GM23338 (cell line): Measurements from ENCODE around the gene TRAF7. TPM values are rescaled to one million over a fixed set of nuclear protein-coding genes. Genes with fewer than 3 reads are reported as not detected.

Experiments used
- ATAC-seq: fragments of 200-7000 bp; cut with Tn5 transposase; 3 replicates; pipeline ENCODE4 v1.9.1; 2020
- DNase-seq: peaks from one replicate; pipeline ENCODE4 v3.0.0-alpha.2; 2015; ENCODE audit warnings: low spot score
- H2AFZ ChIP-seq: fragments of 200-600 bp; sonication (generic); 2 replicates; pipeline ENCODE4 v1.8.0; 2016; ENCODE audit warnings: antibody characterized with exemption, mild to moderate bottlenecking, moderate library complexity
- H3F3A ChIP-seq: fragments of 200-600 bp; sonication (generic); replicated peaks from 2 replicates; pipeline ENCODE4 v1.8.0; 2017; ENCODE audit warnings: antibody characterized with exemption, mixed run types, low read depth
- H3K27ac ChIP-seq: fragments of 200-600 bp; sonication (generic); 2 replicates; pipeline ENCODE4 v1.6.1; 2016; ENCODE audit warnings: low read depth
- H3K27me3 ChIP-seq: fragments of 200-600 bp; sonication (generic); 2 replicates; pipeline ENCODE4 v1.8.0; 2016; ENCODE audit warnings: mild to moderate bottlenecking, mixed run types, moderate library complexity; ENCODE audit not compliant: insufficient read depth
- H3K36me3 ChIP-seq: fragments of 200-600 bp; sonication (generic); 2 replicates; pipeline ENCODE4 v1.8.0; 2016; ENCODE audit warnings: mild to moderate bottlenecking; ENCODE audit not compliant: insufficient read depth
- H3K4me1 ChIP-seq: fragments of 200-600 bp; sonication (generic); 2 replicates; pipeline ENCODE4 v1.8.0; 2016; ENCODE audit warnings: mild to moderate bottlenecking, moderate library complexity; ENCODE audit not compliant: insufficient read depth
- H3K4me2 ChIP-seq: fragments of 200-600 bp; sonication (generic); 2 replicates; pipeline ENCODE4 v1.7.1; 2017; ENCODE audit warnings: mixed run types
- H3K4me3 ChIP-seq: fragments of 200-600 bp; sonication (generic); 2 replicates; pipeline ENCODE4 v1.6.1; 2016; ENCODE audit warnings: mixed run types
- H3K79me2 ChIP-seq: fragments of 200-600 bp; sonication (generic); replicated peaks from 2 replicates; pipeline ENCODE4 v1.8.0; 2017; ENCODE audit warnings: mild to moderate bottlenecking; ENCODE audit not compliant: insufficient read depth
- H3K9me2 ChIP-seq: fragments of 200-600 bp; sonication (generic); 2 replicates; pipeline ENCODE4 v1.8.0; 2017; ENCODE audit not compliant: insufficient read depth
- H4K20me1 ChIP-seq: fragments of 200-600 bp; sonication (generic); replicated peaks from 2 replicates; pipeline ENCODE4 v1.8.0; 2017; ENCODE audit warnings: mild to moderate bottlenecking; ENCODE audit not compliant: insufficient read depth
- H3K27ac Mint-ChIP-seq: 2 replicates; pipeline ENCODE4 v1.8.0; 2020; ENCODE audit warnings: inconsistent platforms, mild to moderate bottlenecking, moderate library complexity, mixed read lengths
- H3K27me3 Mint-ChIP-seq: 3 replicates; pipeline ENCODE4 v1.8.0; 2022; ENCODE audit warnings: low read depth, mild to moderate bottlenecking, moderate library complexity, mixed read lengths, inconsistent platforms; ENCODE audit not compliant: insufficient read depth, poor library complexity
- H3K36me3 Mint-ChIP-seq: 3 replicates; pipeline ENCODE4 v1.8.0; 2021; ENCODE audit warnings: low read depth, mild to moderate bottlenecking, inconsistent platforms, moderate library complexity, mixed read lengths
- H3K4me1 Mint-ChIP-seq: 3 replicates; pipeline ENCODE4 v1.8.0; 2020; ENCODE audit warnings: mild to moderate bottlenecking, inconsistent platforms, mixed read lengths
- H3K4me3 Mint-ChIP-seq: 3 replicates; pipeline ENCODE4 v1.8.0; 2021; ENCODE audit warnings: moderate library complexity, mild to moderate bottlenecking, inconsistent platforms, mixed read lengths
- H3K9me3 Mint-ChIP-seq: 3 replicates; pipeline ENCODE4 v1.8.0; 2020; ENCODE audit warnings: moderate library complexity, mild to moderate bottlenecking, inconsistent platforms, mixed read lengths
- CREB1 ChIP-seq: fragments of 250-450 bp; sonication (Bioruptor Pico); IDR thresholded peaks from 2 replicates; pipeline ENCODE4 v1.5.0; 2020; ENCODE audit warnings: low read depth, mild to moderate bottlenecking, moderate library complexity
- CTCF ChIP-seq, 2 experiments: fragments of 200-600 bp in 1 of 2; sonication (generic) in 1 of 2; conservative IDR thresholded peaks; 2 replicates each; pipeline versions ENCODE4 v1.5.1 to v1.6.1; 2016 to 2017; ENCODE audit warnings: antibody characterized with exemption in 2 of 2, low read depth in 2 of 2, mild to moderate bottlenecking in 2 of 2, moderate library complexity in 1 of 2
- ETS1 ChIP-seq: IDR thresholded peaks from 2 replicates; pipeline ENCODE4 v1.6.1; 2016; ENCODE audit warnings: antibody characterized with exemption
- EZH2 ChIP-seq: fragments of 200-600 bp; sonication (generic); IDR thresholded peaks from one replicate; pipeline ENCODE4 v1.8.0; 2017; ENCODE audit warnings: antibody characterized with exemption, mild to moderate bottlenecking, low read depth; ENCODE audit not compliant: unreplicated experiment
- EZH2phosphoT487 ChIP-seq: fragments of 200-600 bp; sonication (generic); IDR thresholded peaks from one replicate; pipeline ENCODE4 v1.8.1; 2018; ENCODE audit warnings: antibody characterized with exemption; ENCODE audit not compliant: unreplicated experiment
- JUNB ChIP-seq: IDR thresholded peaks from one replicate; pipeline ENCODE4 v1.6.1; 2016; ENCODE audit warnings: antibody characterized with exemption; ENCODE audit not compliant: unreplicated experiment
- NANOG ChIP-seq: IDR thresholded peaks from 2 replicates; pipeline ENCODE4 v1.6.1; 2016; ENCODE audit warnings: antibody characterized with exemption, borderline replicate concordance
- POLR2AphosphoS5 ChIP-seq: IDR thresholded peaks from 2 replicates; pipeline ENCODE4 v1.6.1; 2016; ENCODE audit warnings: antibody characterized with exemption, low read depth
- STAT1 ChIP-seq: IDR thresholded peaks from one replicate; pipeline ENCODE4 v1.6.1; 2016; ENCODE audit warnings: antibody characterized with exemption; ENCODE audit not compliant: unreplicated experiment
- ZNF114 ChIP-seq: fragments of 250-450 bp; sonication (Bioruptor Pico); IDR thresholded peaks from 2 replicates; pipeline ENCODE4 v1.5.0; 2020; ENCODE audit warnings: mild to moderate bottlenecking, moderate library complexity
- ZNF331 ChIP-seq: fragments of 250-450 bp; sonication (Bioruptor Pico); IDR thresholded peaks from 2 replicates; pipeline ENCODE4 v1.5.0; 2020; ENCODE audit warnings: low read depth, mild to moderate bottlenecking, moderate library complexity
- polyA plus RNA-seq: library from polyadenylated mRNA; unstranded; fragments of >200 nt; fragmentation: Nextera tagmentation; extraction: Ambion mirVana; gene quantifications from 2 replicates; pipeline ENCODE4 v1.2.1, GENCODE V29; 2016
- total RNA-seq: library from RNA; depleted of rRNA; stranded (reverse); fragments of >200 nt; shearing (Covaris generic); gene quantifications from 2 replicates; pipeline ENCODE4 v1.2.3, GENCODE V29; 2014

Gene TRAF7
- total and polyA plus RNA-seq, 2 experiments from 2014 or later, result 36.4 to 133 TPM

GRCh38 chr16:2211923-2212347 is 56.4 kb downstream of the TRAF7 start:
- Histone ChIP-seq H3K9me2 (no peaks in the 10 kb centered on the region), H2AFZ (no peak overlapping the region), H3K79me2 (peaks cover 19% of the 10 kb centered on the region), H3K4me1 (peaks cover 10% of the 10 kb centered on the region; the same call in 1 of the 2 replicates), H4K20me1 (peaks cover 18% of the 10 kb centered on the region), H3F3A (peaks cover 36% of the 10 kb centered on the region; the same call in 1 of the 2 replicates), H3K4me2 (no peak overlapping the region), H3K4me3 (no peak overlapping the region), H3K36me3 (0 out of 2 replicates have a peak, but pooled peaks cover 5% of the 10 kb centered on the region), H3K27ac (no peak overlapping the region), H3K27me3 (no peaks in the 10 kb centered on the region)
- peaks cover 20% of the 10 kb centered on the region for H3K27me3 Mint-ChIP-seq
- TF ChIP-seq STAT1, result no peak
- TF ChIP-seq POLR2AphosphoS5, result peak; percentile 54; the same call in 1 of the 2 replicates
- peak overlapping the region; percentile 77 for H3K27ac Mint-ChIP-seq
- H3K4me3 Mint-ChIP-seq, result peak overlapping the region; percentile 52
- no peak for ATAC-seq
- peaks cover 31% of the 10 kb centered on the region for H3K36me3 Mint-ChIP-seq
- no peaks in the 10 kb centered on the region; the same call in 2 of the 3 replicates for H3K9me3 Mint-ChIP-seq
- no peak for DNase-seq
- H3K4me1 Mint-ChIP-seq, result peaks cover 23% of the 10 kb centered on the region

- peak overlapping the region; percentile 54 for H3K4me3 ChIP-seq
- H2AFZ ChIP-seq, result no peak overlapping the region
- TF ChIP-seq STAT1, result no peak
- no peak for TF ChIP-seq ZNF114
- no peak for TF ChIP-seq EZH2phosphoT487
- no peak for TF ChIP-seq NANOG
- TF ChIP-seq EZH2, result no peak
- TF ChIP-seq POLR2AphosphoS5, result no peak; the same call in 1 of the 2 replicates
- TF ChIP-seq ETS1, result no peak
- no peak for TF ChIP-seq CREB1 (CRISPR knock-in tag)
- no peak for TF ChIP-seq CTCF (conservative IDR thresholded peaks at IDR 0.05; ENCODE audit: low read depth in 2 of 2)
- TF ChIP-seq ZNF331, result no peak
- TF ChIP-seq JUNB, result no peak
Observed at GRCh38 chr16:2212362-2213324, 57.1 kb downstream of the TRAF7 start.

More at GRCh38 chr16:2212362-2213324, 57.1 kb downstream of the TRAF7 start:
- peak overlapping the region; percentile 84 for H3K4me2 ChIP-seq
- Mint-ChIP-seq H3K4me1 (peaks cover 19% of the 10 kb centered on the region), H3K27me3 (peaks cover 17% of the 10 kb centered on the region), H3K36me3 (peaks cover 27% of the 10 kb centered on the region), H3K9me3 (no peaks in the 10 kb centered on the region; the same call in 2 of the 3 replicates), H3K27ac (peak overlapping the region; percentile 70; the same call in 1 of the 2 replicates), H3K4me3 (peak overlapping the region; percentile 82)
- peaks cover 10% of the 10 kb centered on the region; the same call in 1 of the 2 replicates for H3K4me1 ChIP-seq
- no peak for ATAC-seq
- no peak for DNase-seq
- H3K79me2 ChIP-seq, result peaks cover 19% of the 10 kb centered on the region
- H3K27me3 ChIP-seq, result no peaks in the 10 kb centered on the region
- peaks cover 18% of the 10 kb centered on the region for H4K20me1 ChIP-seq
- H3K27ac ChIP-seq, result no peak overlapping the region
- H3K9me2 ChIP-seq, result no peaks in the 10 kb centered on the region
- peaks cover 37% of the 10 kb centered on the region; the same call in 1 of the 2 replicates for H3F3A ChIP-seq
- 0 out of 2 replicates have a peak, but pooled peaks cover 5% of the 10 kb centered on the region for H3K36me3 ChIP-seq
